Left renal pelvis (tissue), 4 donors: ENCODE results near the gene ANG. TPM values are rescaled to one million over a fixed set of nuclear protein-coding genes. Genes with fewer than 3 reads are reported as not detected.
"Not testable (repeated sequence)": the region's sequence is repeated elsewhere in the genome, so short reads cannot be mapped to it uniquely, and the experiment has no call there.

Experiments used
- DNase-seq, 4 donors: peaks; one replicate each; pipeline ENCODE4 v3.0.0-alpha.2; 2013; ENCODE audit warnings: low read depth in 4 of 4, low spot score in 3 of 4
- polyA plus RNA-seq, 4 donors: library from polyadenylated mRNA; unstranded; fragments of 120-200 nt; gene quantifications; one replicate each; pipeline ENCODE4 v1.2.1, GENCODE V29; 2013; ENCODE audit not compliant: insufficient read length in 4 of 4

Gene ANG
- 1 to 10 TPM; 3.7 to 9.1 (median 4.2) TPM for polyA plus RNA-seq

GRCh38 chr14:20688167-20688839, at the start of gene ANG:
ANG (plus strand) TSS chr14:20688764; CDS start chr14:20693565, 4,801 bp downstream.
- no peak for DNase-seq

- no peak for DNase-seq
Measured at GRCh38 chr14:20641591-20641990, 47.0 kb upstream of the ANG start, which contains the start of gene OR6S1. OR6S1 (minus strand) TSS chr14:20641691; CDS start chr14:20641691, 0 bp downstream.

- DNase-seq = no peak
Measured at GRCh38 chr14:20642182-20642581, 46.4 kb upstream of the ANG start.

GRCh38 chr14:20642755-20643154, 45.8 kb upstream of the ANG start:
- DNase-seq = not testable (repeated sequence)

DNA sequence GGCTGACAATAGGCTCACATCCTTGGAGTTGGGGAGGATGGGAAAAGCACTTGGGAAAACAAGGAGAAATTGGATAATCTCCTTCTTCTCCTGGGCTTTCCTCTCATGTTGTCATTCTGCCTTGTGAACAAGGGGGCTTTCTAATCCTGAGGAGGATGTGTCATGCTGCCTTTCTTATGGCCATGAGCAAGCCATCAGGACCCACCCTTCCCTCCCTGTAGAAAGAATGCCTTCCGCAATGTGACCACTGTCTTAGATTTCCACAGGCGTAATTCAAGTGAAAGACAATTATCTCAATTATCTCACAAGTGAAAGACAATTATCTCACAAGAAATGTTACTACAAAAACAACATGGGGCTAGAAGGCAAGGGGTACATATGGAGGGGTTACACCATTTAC, 44.0 kb upstream of the ANG start:
- DNase-seq = no peak

GRCh38 chr14:20645481-20645880, 43.1 kb upstream of the ANG start:
- no peak for DNase-seq

DNA sequence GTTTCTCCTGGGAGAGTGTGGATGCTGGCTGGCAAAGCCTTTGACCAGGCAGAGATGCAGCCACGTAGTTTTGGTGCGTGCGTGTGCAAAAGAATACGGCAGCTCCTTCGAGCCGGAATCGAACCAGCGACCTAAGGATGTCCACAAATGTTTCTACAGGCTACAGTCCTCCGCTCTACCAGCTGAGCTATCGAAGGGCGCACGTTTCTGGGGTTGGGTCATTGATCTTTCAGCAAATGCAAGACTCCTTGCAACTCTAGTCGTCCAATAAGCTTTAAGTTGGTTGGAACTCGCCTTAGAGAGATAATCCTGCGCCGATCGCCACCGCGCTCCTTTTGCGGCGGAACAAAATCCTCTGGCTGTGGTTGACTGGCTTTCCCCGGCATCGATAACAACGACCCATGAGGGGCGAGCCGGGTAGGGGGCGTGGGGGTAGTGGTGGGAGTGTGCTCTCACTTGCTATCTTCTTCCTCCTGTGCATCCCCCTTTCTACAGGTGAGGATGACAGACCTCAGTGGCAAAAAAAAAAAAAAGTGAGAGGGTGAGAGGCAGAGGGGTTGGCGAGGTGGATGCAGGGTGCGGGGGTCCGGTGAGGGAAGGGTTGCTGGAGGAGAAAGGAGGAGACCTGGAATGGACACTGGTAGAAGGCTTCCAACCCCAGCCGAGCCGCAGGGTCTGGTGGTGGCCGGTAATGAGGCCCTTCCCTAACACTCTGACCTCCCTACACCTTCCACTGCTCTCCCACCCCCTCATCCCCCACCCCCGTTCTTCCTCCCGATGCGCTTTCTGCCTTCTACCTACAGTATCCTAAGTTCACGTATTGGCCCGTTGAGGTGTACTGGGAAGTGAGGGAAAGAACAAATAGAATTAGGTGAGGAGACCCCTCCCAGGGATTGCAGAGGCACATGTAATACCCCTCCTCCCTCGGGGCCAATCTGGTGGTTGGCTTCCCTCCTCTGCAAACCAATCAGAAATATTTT, 35.3 kb upstream of the ANG start:
- no peak for DNase-seq

GRCh38 chr14:20655851-20656250, 32.7 kb upstream of the ANG start:
- DNase-seq = no peak

GRCh38 chr14:20656274-20656673, 32.3 kb upstream of the ANG start:
- no peak for DNase-seq

DNA sequence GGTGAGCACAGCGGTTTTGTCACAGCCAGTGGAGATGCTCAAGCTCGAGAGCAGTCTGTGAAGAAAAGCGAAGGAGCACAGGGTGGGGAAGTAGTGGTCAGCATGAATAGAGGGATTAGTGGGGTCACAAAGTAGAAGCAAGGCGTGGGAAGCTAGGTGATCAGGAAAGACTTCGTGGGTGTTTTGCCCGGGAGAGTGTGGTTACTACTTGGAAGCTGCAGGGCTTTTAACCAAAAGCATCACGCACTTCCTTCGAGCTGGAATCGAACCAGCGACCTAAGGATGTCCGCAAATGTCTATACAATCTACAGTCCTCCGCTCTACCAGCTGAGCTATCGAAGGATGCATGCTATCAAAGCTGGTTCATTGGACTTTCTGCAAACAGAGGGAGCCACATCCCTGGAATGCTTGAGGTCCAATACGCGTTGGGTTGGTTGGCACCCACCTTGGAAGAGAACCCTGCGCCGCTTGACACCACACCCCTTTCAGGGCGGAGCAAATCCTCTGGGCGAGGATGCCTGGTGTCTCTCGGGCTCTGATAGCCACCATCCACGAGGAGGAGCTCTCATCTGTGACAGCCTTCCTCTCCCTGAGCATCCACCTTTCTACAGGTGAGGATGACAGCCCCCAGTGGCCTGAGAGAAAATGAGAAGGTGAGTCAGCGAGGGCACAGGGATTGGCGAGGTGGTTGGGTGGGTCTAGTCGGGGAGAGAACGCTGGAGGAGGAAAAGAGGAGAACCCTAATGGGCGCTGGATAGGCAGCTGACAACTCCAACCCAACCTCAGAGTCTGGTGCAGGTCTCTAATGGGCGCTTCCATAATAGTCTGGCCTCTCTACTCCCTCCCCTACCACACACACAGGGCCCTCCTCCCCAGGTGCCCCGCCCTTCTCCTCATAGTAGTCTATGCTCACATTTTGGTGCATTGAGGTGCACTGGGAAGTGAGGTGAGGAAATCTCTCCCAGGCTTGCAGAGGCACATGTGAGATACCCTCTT, 31.1 kb upstream of the ANG start:
- DNase-seq = no peak

DNA sequence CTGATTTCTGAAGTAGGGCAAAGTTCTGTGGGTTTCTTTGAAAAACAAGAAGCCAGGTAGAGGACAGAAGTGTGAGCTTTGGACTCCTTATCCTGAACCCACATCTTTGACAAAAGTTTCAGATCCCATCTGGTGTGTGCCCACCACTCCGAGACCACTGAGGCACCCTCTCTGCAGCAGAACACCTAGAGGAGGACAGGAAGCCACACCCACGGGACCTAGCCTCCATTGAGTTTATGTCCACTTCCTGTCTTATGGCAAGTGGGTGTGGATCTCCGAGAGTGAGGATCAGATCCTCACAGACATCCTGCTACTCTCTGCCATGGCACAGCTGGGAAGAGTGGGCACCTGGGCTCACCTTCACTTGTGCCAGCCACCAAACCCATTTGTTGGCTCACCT, 30.3 kb upstream of the ANG start:
- no peak for DNase-seq

DNA sequence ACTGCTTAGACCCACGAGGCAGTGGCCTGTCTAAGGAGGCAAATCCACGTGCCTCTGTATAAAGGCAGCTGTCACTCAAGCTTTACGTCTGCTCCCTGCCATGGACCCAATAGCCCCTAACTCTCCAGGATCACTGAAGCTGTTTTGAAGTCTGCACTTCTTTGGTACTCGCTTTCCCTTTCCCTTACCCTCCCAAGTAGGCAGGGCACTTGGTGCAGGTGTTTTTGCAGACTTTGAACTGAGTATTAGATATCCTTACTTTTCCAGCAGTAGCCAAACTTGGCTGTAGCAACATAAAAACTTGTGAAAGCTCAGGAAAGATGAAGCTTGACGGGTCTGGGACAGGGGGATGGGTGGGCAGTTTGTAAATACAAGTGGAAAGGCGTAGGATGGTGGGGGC, 29.2 kb upstream of the ANG start:
- no peak for DNase-seq

- no peak for DNase-seq
Measured at GRCh38 chr14:20659813-20660395, 28.7 kb upstream of the ANG start.

- no peak for DNase-seq
Measured at GRCh38 chr14:20661197-20661596, 27.4 kb upstream of the ANG start.

GRCh38 chr14:20662968-20663732, 25.4 kb upstream of the ANG start:
- DNase-seq = no peak

DNA sequence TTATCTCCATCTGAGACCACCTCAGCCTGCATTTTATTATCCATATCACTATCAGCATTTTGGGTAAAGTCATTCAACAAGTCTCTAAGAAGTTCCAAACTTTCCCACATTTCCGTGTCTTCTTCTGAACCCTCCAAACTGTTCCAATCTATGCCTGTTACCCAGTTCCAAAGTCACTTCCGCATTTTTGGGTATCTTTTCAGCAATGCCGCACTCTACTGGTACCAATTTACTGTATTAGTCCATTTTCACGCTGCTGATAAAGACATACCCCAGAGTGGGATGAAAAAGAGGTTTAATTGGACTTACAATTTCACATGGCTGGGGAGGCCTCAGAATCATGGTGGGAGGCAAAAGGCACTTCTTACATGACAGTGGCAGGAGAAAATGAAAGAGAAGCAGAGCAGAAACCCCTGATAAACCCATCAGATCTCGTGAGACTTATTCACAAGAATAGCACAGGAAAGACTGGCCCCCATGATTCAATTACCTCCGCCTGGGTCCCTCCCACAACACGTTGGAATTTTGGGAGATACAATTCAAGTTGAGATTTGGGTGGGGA, 22.1 kb upstream of the ANG start:
- DNase-seq = not testable (repeated sequence)

DNA sequence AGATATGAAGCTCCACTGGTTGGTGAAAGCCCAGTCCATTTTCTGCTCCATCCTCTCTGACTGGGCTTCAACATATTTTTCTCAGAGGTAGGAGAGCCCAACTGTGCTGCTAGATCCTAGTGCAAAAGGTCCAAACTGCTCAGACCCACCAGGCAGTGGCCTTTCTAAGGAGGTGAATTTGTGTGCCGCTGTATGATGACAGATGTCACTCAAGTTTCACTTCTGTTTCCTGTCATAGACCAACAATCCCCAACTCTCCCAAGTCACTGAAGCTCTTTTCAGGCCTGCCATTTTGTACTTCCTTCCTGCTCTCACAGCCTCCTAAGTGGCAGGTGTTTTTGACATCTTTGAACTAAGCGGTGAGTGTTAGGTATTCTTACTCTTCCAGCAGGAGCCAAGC, 20.6 kb upstream of the ANG start:
- DNase-seq = no peak

DNA sequence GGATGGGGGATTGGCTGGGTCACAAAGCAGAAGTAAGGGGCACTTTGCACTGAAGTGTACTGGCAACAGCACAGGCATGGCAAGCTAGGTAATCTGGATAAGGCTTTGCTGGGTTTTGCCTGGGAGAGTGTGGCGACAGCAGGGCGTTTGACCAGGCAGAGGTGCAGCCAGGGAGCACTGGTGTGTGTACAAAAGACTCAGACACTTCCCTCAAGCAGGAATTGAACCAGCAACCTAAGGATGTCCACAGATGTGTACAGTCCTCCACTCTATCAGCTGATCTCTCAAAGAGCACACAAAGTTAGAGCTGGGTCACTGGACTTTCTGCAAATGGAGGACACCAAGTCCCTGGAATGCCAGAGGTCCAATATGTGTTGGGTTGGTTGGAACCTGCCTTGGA, 19.6 kb upstream of the ANG start:
- DNase-seq = no peak
